ENCODE measurements around the gene TRIM15. TPM values are rescaled to one million over a fixed set of nuclear protein-coding genes. Genes with fewer than 3 reads are reported as not detected.
"Not testable (repeated sequence)": the region's sequence is repeated elsewhere in the genome, so short reads cannot be mapped to it uniquely, and the experiment has no call there.

Gene TRIM15
- total RNA-seq = not detected

- ChIA-PET CTCF (no interaction called here), POLR2A (no interaction called here)
Measured at GRCh38 chr6:30163090-30163917, at the start of gene TRIM15. TSS of gene TRIM15 (plus strand) at chr6:30163546. CDS start at chr6:30163685, 139 bp downstream.

GRCh38 chr6:30113841-30114240 lies 49.5 kb upstream of the TRIM15 start:
- ChIA-PET CTCF (interaction anchor here (3.9 kb wide), 1 partner anchor 17 kb away, joined by 18 read pairs; no protein-coding TSS in a partner anchor), POLR2A (no interaction called here)

- ChIA-PET CTCF (interaction anchor here (1.0 to 2.4 kb wide), 2 partner anchors 10 to 13 kb away, joined by 3 to 10 read pairs; no protein-coding TSS in a partner anchor), POLR2A (no interaction called here)
Measured at GRCh38 chr6:30116724-30117123, 46.6 kb upstream of the TRIM15 start.

- CTCF ChIA-PET = interaction anchor here (0.6 to 2.7 kb wide), 2 partner anchors 12 to 1323 kb away, joined by 3 to 18 read pairs; no protein-coding TSS in a partner anchor
- POLR2A ChIA-PET = not testable (repeated sequence)
Measured at GRCh38 chr6:30118691-30119090, 44.7 kb upstream of the TRIM15 start.

DNA sequence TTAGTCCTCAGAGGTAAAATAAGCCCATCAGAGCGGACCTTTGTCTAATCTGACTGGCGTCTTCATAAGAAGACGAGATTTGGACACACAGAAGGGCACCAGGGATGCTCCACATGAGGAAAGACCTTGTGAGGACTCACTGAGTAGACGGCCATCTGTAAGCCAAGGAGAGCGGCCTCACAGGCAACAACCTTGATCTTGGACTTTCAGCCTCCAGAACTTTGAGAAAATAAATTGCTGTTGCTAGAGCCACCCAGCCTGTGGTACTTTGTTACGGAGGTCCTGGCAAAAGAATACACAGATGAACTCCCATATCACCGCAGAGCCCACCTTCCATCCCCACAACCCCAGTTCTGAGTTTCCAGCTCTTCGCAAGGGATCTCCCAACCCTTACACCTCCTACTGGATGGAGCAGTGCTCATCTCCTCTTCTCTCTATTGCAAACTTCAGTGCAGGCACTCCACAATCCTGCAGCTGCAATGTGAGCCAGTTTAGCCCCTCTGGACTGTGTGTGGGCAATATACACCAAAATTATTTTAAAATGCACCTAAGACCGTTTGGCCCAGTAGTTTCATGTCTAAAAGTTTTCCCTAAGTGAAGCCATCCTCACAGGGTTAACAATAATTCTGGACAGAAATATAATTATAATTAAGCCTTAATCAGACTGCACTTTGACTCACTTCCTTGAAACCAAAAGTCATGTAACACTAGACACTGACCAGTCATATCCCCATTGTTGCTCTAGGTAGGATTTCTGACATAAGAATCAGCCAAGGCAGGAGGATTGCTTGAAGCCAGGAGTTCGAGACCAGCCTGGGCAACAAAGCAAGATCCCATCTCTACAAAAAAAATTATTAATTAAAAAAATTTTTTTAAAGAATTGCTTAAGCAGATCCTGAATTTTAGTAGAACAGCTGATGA lies 41.6 kb upstream of the TRIM15 start:
- ChIA-PET POLR2A (no interaction called here), CTCF (interaction anchor here (0.7 to 6.3 kb wide), 2 partner anchors 9 to 18 kb away, joined by 3 to 23 read pairs; no protein-coding TSS in a partner anchor)

GRCh38 chr6:30122515-30122914 lies 40.8 kb upstream of the TRIM15 start:
- ChIA-PET CTCF (interaction anchor here (0.7 to 6.3 kb wide), 2 partner anchors 8 to 19 kb away, joined by 3 to 23 read pairs; no protein-coding TSS in a partner anchor), POLR2A (no interaction called here)

- ChIA-PET CTCF (interaction anchor here (1.0 to 6.3 kb wide), 3 partner anchors 11 to 24 kb away, joined by 3 to 23 read pairs (median 3); no protein-coding TSS in a partner anchor), POLR2A (interaction anchor here (1.0 kb wide), 1 partner anchor 55 kb away, joined by 3 read pairs; no protein-coding TSS in a partner anchor)
Measured at GRCh38 chr6:30127238-30128093, 35.9 kb upstream of the TRIM15 start.

GRCh38 chr6:30129265-30130178 lies 33.8 kb upstream of the TRIM15 start:
- CTCF ChIA-PET = interaction anchor here (1.2 to 5.7 kb wide), 7 partner anchors 7 to 84 kb away, joined by 3 to 136 read pairs (median 9); partner anchors contain the start of gene TRIM31
- POLR2A ChIA-PET = interaction anchor here (0.6 kb wide), 1 partner anchor 338 kb away, joined by 7 read pairs; no protein-coding TSS in a partner anchor

- POLR2A ChIA-PET = no interaction called here
- CTCF ChIA-PET = interaction anchor here (1.2 to 5.7 kb wide), 12 partner anchors 8 to 89 kb away, joined by 3 to 136 read pairs (median 6); partner anchors contain the start of genes RNF39 and TRIM31
Measured at GRCh38 chr6:30130179-30130679, 33.1 kb upstream of the TRIM15 start.

- POLR2A ChIA-PET = interaction anchor here (1.0 kb wide), 1 partner anchor 28 kb away, joined by 3 read pairs; no protein-coding TSS in a partner anchor
- CTCF ChIA-PET = interaction anchor here (0.6 to 5.7 kb wide), 23 partner anchors 9 to 1699 kb away, joined by 3 to 136 read pairs (median 4); partner anchors contain the start of genes RNF39, TRIM26 and TRIM31
Measured at GRCh38 chr6:30130887-30131862, 32.2 kb upstream of the TRIM15 start.

DNA sequence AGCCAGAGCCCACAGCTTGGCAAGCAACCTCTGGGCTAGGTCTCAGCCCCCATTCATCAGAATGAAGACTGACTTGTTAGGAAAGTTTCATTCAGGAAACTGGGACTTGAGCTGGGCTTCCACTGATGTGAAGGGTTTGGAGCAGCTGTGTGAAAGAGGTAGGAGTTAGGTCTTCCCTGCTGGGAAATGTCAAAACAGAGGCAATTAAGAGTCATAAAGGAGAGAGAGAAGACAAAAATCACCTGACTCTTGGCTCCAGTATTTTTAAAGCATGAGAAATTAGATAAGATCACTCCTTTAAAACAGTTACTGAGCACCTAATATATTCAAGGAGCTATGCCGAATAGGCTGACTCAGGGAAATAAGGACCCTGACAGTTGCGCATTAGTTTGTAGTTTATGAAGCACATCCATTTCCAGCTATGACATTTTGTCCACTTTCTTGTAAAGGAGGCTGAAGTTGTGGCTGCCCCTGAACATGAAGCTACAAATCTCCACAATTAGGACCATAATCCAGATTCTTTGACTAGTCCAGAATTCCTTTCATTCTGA lies 31.3 kb upstream of the TRIM15 start:
- CTCF ChIA-PET = interaction anchor here (0.8 to 5.7 kb wide), 14 partner anchors 12 to 427 kb away, joined by 3 to 136 read pairs (median 6); partner anchors contain the start of genes RNF39 and TRIM31
- POLR2A ChIA-PET = no interaction called here

- ChIA-PET POLR2A (no interaction called here), CTCF (no interaction called here)
Measured at GRCh38 chr6:30135147-30135546, 28.2 kb upstream of the TRIM15 start.

DNA sequence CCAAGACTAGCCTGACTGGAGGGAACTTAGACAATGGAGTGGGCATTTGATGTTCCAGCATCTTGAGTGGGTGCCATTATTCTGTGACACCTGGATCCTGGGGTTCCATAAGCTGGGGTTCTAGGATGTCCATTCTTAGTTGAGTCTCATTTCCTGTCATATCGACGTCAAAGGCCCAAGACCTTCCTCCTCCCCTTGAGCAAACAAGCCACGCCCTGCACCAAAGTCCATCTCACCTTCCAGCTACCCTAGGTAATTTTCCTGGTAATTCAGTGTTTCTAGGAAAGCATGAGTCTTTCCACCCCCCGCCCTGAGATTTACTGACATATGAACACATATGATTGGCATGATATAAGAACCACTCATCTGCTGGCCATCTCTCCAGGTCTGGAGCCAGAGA lies 27.6 kb upstream of the TRIM15 start, which contains the start of gene TRIM40:
Gene TRIM40 (plus strand): TSS at position 384 of the 400 bp plus-strand sequence. CDS start 897 bp downstream, outside the sequence.
- CTCF ChIA-PET = no interaction called here
- POLR2A ChIA-PET = no interaction called here

DNA sequence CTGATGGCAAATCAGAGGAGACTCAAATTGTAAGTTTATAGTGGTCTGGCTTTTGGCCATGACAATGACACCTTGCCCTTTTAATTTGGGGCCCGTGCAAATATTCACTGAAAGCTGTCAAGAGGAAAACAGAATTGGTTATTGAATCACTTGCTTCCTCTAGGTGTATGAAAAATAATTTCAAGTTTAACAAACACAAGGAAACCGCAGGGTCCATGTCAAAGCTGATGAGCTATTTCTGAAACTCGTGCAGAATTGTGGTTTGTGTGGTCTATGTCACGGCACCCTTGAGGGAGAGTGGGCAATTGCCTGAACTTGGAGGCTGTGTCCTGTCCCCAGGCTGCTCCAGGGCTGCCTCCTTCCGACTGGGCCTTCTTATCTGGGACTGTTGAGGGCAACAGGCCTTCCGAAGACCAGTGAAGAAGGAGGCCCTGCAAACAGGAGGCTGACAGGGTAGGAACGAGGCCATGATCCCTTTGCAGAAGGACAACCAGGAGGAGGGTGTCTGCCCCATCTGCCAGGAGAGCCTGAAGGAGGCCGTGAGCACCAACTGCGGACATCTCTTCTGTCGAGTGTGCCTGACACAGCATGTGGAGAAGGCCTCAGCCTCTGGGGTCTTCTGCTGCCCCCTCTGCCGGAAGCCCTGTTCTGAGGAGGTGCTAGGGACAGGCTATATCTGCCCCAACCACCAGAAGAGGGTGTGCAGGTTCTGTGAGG lies 26.6 kb upstream of the TRIM15 start:
- CTCF ChIA-PET = no interaction called here
- POLR2A ChIA-PET = no interaction called here

GRCh38 chr6:30140240-30140639 lies 23.1 kb upstream of the TRIM15 start:
- POLR2A ChIA-PET = not testable (repeated sequence)
- CTCF ChIA-PET = interaction anchor here (1.2 kb wide), 1 partner anchor 37 kb away, joined by 3 read pairs; no protein-coding TSS in a partner anchor

Measured in activated CD8-positive, alpha-beta memory T cell treated with anti-CD3 and anti-CD28 coated beads for 36 hours (primary cell).